HepG2 (cell line): Measurements from ENCODE around the gene CLPTM1.

Source experiments
- MTF1 ChIP-seq: sonication (generic); formaldehyde crosslinking; IDR thresholded peaks from 2 replicates; pipeline ENCODE4 v1.5.0; 2020; ENCODE audit warnings: missing genetic modification reagents
- RNF219 ChIP-seq: sonication (generic); formaldehyde crosslinking; IDR thresholded peaks from 2 replicates; pipeline ENCODE4 v1.5.0; 2020; ENCODE audit warnings: mild to moderate bottlenecking, missing genetic modification reagents
- TBL1XR1 ChIP-seq: fragments of 150-350 bp; IDR thresholded peaks from 2 replicates; pipeline ENCODE4 v1.6.1; 2014; ENCODE audit warnings: borderline replicate concordance, low read length; ENCODE audit not compliant: partially characterized antibody
- UBTF ChIP-seq: sonication (generic); formaldehyde crosslinking; IDR thresholded peaks from 2 replicates; pipeline ENCODE4 v1.4.0; 2020; ENCODE audit warnings: mild to moderate bottlenecking, missing genetic modification reagents
- ZBTB20 ChIP-seq: sonication (generic); formaldehyde crosslinking; IDR thresholded peaks from 2 replicates; pipeline ENCODE4 v1.8.1; 2023; ENCODE audit warnings: missing genetic modification reagents, low read depth, mild to moderate bottlenecking, borderline replicate concordance
- ZFP37 ChIP-seq: sonication (generic); formaldehyde crosslinking; IDR thresholded peaks from 2 replicates; pipeline ENCODE4 v1.4.0; 2020; ENCODE audit warnings: missing genetic modification reagents, borderline replicate concordance
- ZNF318 ChIP-seq: sonication (generic); formaldehyde crosslinking; IDR thresholded peaks from 2 replicates; pipeline ENCODE4 v1.4.0; 2020; ENCODE audit warnings: mild to moderate bottlenecking, missing genetic modification reagents
- ZNF441 ChIP-seq: sonication (generic); formaldehyde crosslinking; IDR thresholded peaks from 2 replicates; pipeline ENCODE4 v1.7.0; 2021; ENCODE audit warnings: missing genetic modification reagents, borderline replicate concordance
- TF ChIP-seq, protein P1 (sequence below): IDR thresholded peaks from 2 replicates; pipeline ENCODE4 v1.6.1; 2012; ENCODE audit warnings: inconsistent platforms
- TF ChIP-seq, protein P2 (sequence below): IDR thresholded peaks from 2 replicates; pipeline ENCODE4 v1.6.1; 2016; ENCODE audit warnings: missing compliant biosample characterization, missing genetic modification reagents, borderline replicate concordance

DNA sequence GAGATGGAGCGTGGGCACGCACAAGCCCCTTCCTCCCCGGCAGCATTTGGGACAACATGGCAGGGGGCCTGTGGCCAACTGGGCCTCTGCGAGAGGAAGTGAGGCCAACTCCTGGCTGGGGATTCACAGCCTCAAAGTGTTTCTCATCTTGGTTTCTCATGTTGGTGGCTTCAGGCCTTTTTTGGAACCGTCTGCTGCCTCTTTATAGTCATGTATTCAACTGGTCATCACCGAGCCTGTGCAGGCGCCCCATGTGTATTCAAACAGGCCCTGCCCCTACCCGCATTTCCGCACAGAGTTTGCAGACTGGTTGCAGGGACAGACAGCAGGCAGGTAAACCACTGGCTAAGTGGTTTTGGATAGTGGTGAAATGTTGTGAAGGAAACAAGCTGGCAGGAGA, 28.8 kb downstream of the CLPTM1 start:
- TF ChIP-seq, protein P1, sequence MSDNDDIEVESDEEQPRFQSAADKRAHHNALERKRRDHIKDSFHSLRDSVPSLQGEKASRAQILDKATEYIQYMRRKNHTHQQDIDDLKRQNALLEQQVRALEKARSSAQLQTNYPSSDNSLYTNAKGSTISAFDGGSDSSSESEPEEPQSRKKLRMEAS, result no peak
- TF ChIP-seq UBTF (CRISPR knock-in tag) (no peak), RNF219 (CRISPR knock-in tag) (no peak), ZNF441 (no peak), MTF1 (no peak), ZBTB20 (no peak), ZFP37 (no peak), TBL1XR1 (no peak), ZNF318 (CRISPR knock-in tag) (no peak)
- TF ChIP-seq, protein P2, sequence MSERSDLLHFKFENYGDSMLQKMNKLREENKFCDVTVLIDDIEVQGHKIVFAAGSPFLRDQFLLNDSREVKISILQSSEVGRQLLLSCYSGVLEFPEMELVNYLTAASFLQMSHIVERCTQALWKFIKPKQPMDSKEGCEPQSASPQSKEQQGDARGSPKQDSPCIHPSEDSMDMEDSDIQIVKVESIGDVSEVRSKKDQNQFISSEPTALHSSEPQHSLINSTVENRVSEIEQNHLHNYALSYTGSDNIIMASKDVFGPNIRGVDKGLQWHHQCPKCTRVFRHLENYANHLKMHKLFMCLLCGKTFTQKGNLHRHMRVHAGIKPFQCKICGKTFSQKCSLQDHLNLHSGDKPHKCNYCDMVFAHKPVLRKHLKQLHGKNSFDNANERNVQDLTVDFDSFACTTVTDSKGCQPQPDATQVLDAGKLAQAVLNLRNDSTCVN (CRISPR knock-in tag), result no peak
